Right lobe of liver (tissue), 4 donors: ENCODE results near the gene ILDR2.

Experiments
- POLR2A ChIP-seq: fragments of 450-650 bp; IDR thresholded peaks from one replicate; pipeline ENCODE4 v1.6.1; 2017; ENCODE audit warnings: antibody characterized with exemption, mild to moderate bottlenecking
- TF ChIP-seq, protein P1 (sequence below), 4 donors: fragments of 200-600 bp in 3 of 4; fragments of 450-650 bp in 1 of 4; IDR thresholded peaks; one replicate each; pipeline versions ENCODE4 v1.5.1 to v1.8.0; 2016 to 2022; ENCODE audit warnings: antibody characterized with exemption in 4 of 4, mild to moderate bottlenecking in 2 of 4
- donor health status: DM: no; HTN: no; CAD: no.
- donor health status: DM: no; HTN: no; CAD: no.
- donor health status: DM: no; HTN: yes; CAD: no.

- TF ChIP-seq, protein P1, sequence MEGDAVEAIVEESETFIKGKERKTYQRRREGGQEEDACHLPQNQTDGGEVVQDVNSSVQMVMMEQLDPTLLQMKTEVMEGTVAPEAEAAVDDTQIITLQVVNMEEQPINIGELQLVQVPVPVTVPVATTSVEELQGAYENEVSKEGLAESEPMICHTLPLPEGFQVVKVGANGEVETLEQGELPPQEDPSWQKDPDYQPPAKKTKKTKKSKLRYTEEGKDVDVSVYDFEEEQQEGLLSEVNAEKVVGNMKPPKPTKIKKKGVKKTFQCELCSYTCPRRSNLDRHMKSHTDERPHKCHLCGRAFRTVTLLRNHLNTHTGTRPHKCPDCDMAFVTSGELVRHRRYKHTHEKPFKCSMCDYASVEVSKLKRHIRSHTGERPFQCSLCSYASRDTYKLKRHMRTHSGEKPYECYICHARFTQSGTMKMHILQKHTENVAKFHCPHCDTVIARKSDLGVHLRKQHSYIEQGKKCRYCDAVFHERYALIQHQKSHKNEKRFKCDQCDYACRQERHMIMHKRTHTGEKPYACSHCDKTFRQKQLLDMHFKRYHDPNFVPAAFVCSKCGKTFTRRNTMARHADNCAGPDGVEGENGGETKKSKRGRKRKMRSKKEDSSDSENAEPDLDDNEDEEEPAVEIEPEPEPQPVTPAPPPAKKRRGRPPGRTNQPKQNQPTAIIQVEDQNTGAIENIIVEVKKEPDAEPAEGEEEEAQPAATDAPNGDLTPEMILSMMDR (IDR thresholded peaks at IDR 0.05): no peak
- TF ChIP-seq POLR2A: no peak
These were observed 86.8 kb downstream of the ILDR2 start for GRCh38 chr1:166888373-166889111.
